H9 (cell line): ENCODE data around the gene SMC1B. TPM values are rescaled to one million over a fixed set of nuclear protein-coding genes. Genes with fewer than 3 reads are reported as not detected.

ENCODE experiments used
- DNase-seq: peaks from one replicate; pipeline ENCODE4 v3.0.0-alpha.2; 2017
- H2AFZ ChIP-seq: one replicate; pipeline ENCODE4 v1.6.1; 2013; ENCODE audit warnings: mild to moderate bottlenecking, low read length, control low read depth, moderate library complexity
- H2AK5ac ChIP-seq: 2 replicates; pipeline ENCODE4 v1.6.1; 2013; ENCODE audit warnings: low read length, control low read depth, mixed read lengths; ENCODE audit not compliant: insufficient read length
- H2BK120ac ChIP-seq: one replicate; pipeline ENCODE4 v1.6.1; 2013; ENCODE audit warnings: low read depth, mild to moderate bottlenecking, low read length, control low read depth, inconsistent platforms; ENCODE audit not compliant: poor library complexity, severe bottlenecking
- H2BK12ac ChIP-seq: 2 replicates; pipeline ENCODE4 v1.6.1; 2013; ENCODE audit warnings: low read length, control low read depth, mixed read lengths, low read depth; ENCODE audit not compliant: insufficient read length
- H2BK15ac ChIP-seq: 2 replicates; pipeline ENCODE4 v1.6.1; 2013; ENCODE audit warnings: low read depth, low read length, control low read depth
- H2BK20ac ChIP-seq: one replicate; pipeline ENCODE4 v1.6.1; 2013; ENCODE audit warnings: low read depth, mild to moderate bottlenecking, low read length, control low read depth, inconsistent platforms; ENCODE audit not compliant: poor library complexity, severe bottlenecking
- H2BK5ac ChIP-seq: 2 replicates; pipeline ENCODE4 v1.6.1; 2013; ENCODE audit warnings: low read length, control low read depth, mixed read lengths; ENCODE audit not compliant: insufficient read length
- H3K14ac ChIP-seq: 2 replicates; pipeline ENCODE4 v1.6.1; 2013; ENCODE audit warnings: low read length, control low read depth; ENCODE audit not compliant: insufficient read depth
- H3K18ac ChIP-seq: 2 replicates; pipeline ENCODE4 v1.6.1; 2013; ENCODE audit warnings: low read depth, mild to moderate bottlenecking, mixed read lengths, low read length, control low read depth; ENCODE audit not compliant: insufficient read length
- H3K23ac ChIP-seq: 2 replicates; pipeline ENCODE4 v1.6.1; 2013; ENCODE audit warnings: low read length, control low read depth, mixed read lengths, low read depth; ENCODE audit not compliant: insufficient read length
- H3K23me2 ChIP-seq: 2 replicates; pipeline ENCODE4 v1.6.1; 2013; ENCODE audit warnings: low read depth, mild to moderate bottlenecking, mixed read lengths, low read length, control low read depth; ENCODE audit not compliant: insufficient read length, poor library complexity, severe bottlenecking
- H3K27ac ChIP-seq: 2 replicates; pipeline ENCODE4 v1.5.1; 2013; ENCODE audit warnings: low read length, control low read depth, mixed read lengths, low read depth; ENCODE audit not compliant: insufficient read length
- H3K27me3 ChIP-seq: 2 replicates; pipeline ENCODE4 v1.6.1; 2013; ENCODE audit warnings: low read length, control low read depth, inconsistent platforms; ENCODE audit not compliant: insufficient read depth
- H3K4ac ChIP-seq: 2 replicates; pipeline ENCODE4 v1.6.1; 2013; ENCODE audit warnings: low read depth, mild to moderate bottlenecking, control low read depth, inconsistent platforms, low read length, moderate library complexity
- H3K4me1 ChIP-seq: 2 replicates; pipeline ENCODE4 v1.6.1; 2013; ENCODE audit warnings: low read length, control low read depth, inconsistent platforms; ENCODE audit not compliant: insufficient read depth
- H3K4me2 ChIP-seq: 2 replicates; pipeline ENCODE4 v1.6.1; 2013; ENCODE audit warnings: low read length, control low read depth, mixed read lengths; ENCODE audit not compliant: insufficient read length, insufficient read depth
- H3K56ac ChIP-seq: 2 replicates; pipeline ENCODE4 v1.6.1; 2013; ENCODE audit warnings: low read depth, mild to moderate bottlenecking, mixed read lengths, low read length, control low read depth; ENCODE audit not compliant: insufficient read length
- H3K79me1 ChIP-seq: 2 replicates; pipeline ENCODE4 v1.6.1; 2013; ENCODE audit warnings: low read depth, mild to moderate bottlenecking, moderate library complexity, low read length, control low read depth, inconsistent platforms; ENCODE audit not compliant: insufficient read depth, poor library complexity, severe bottlenecking
- H3K79me2 ChIP-seq: 2 replicates; pipeline ENCODE4 v1.6.1; 2013; ENCODE audit warnings: low read length, control low read depth, inconsistent platforms; ENCODE audit not compliant: insufficient read depth
- H3K9ac ChIP-seq: 2 replicates; pipeline ENCODE4 v1.6.1; 2013; ENCODE audit warnings: low read length, control low read depth, mixed read lengths; ENCODE audit not compliant: insufficient read length; ENCODE audit errors: extremely low read depth
- H3K9me3 ChIP-seq: one replicate; pipeline ENCODE4 v1.6.1; 2013; ENCODE audit warnings: low read depth, low read length, inconsistent platforms; ENCODE audit not compliant: control insufficient read depth
- H3T11ph ChIP-seq: one replicate; pipeline ENCODE4 v1.6.1; 2013; ENCODE audit warnings: mild to moderate bottlenecking, low read length, control low read depth, inconsistent platforms
- H4K20me1 ChIP-seq: one replicate; pipeline ENCODE4 v1.6.1; 2013; ENCODE audit not compliant: control insufficient read depth, insufficient read length, insufficient read depth
- H4K5ac ChIP-seq: 2 replicates; pipeline ENCODE4 v1.6.1; 2013; ENCODE audit warnings: low read depth, mild to moderate bottlenecking, mixed read lengths, low read length, control low read depth; ENCODE audit not compliant: insufficient read length
- H4K8ac ChIP-seq: replicated peaks from 2 replicates; pipeline ENCODE4 v1.6.1; 2013; ENCODE audit warnings: low read length, control low read depth, mixed read lengths, low read depth; ENCODE audit not compliant: insufficient read length
- H4K91ac ChIP-seq: 2 replicates; pipeline ENCODE4 v1.6.1; 2013; ENCODE audit warnings: low read depth, mild to moderate bottlenecking, moderate library complexity, mixed read lengths, low read length, control low read depth; ENCODE audit not compliant: insufficient read length
- H3K27ac Mint-ChIP-seq, 3 experiments: 2 replicates in 2 of 3; 3 replicates in 1 of 3; pipeline ENCODE4 v1.8.0; 2020 to 2021; ENCODE audit warnings: mixed read lengths in 3 of 3, mild to moderate bottlenecking in 1 of 3, moderate library complexity in 1 of 3
- H3K27me3 Mint-ChIP-seq: 2 replicates; pipeline ENCODE4 v1.8.0; 2021; ENCODE audit warnings: low read depth, mild to moderate bottlenecking, moderate library complexity, mixed read lengths
- H3K36me3 Mint-ChIP-seq, 3 experiments: 2 replicates in 2 of 3; 3 replicates in 1 of 3; pipeline ENCODE4 v1.8.0; 2020 to 2021; ENCODE audit warnings: low read depth in 3 of 3, mixed read lengths in 3 of 3; ENCODE audit not compliant: insufficient read depth in 1 of 3
- H3K4me1 Mint-ChIP-seq, 2 experiments: 2 replicates each; pipeline ENCODE4 v1.8.0; 2020; ENCODE audit warnings: mixed read lengths in 2 of 2
- H3K4me3 Mint-ChIP-seq, 2 experiments: 2 replicates in 1 of 2; 3 replicates in 1 of 2; pipeline ENCODE4 v1.8.0; 2020 to 2021; ENCODE audit warnings: mild to moderate bottlenecking in 2 of 2, mixed read lengths in 2 of 2, moderate library complexity in 1 of 2
- H3K9me3 Mint-ChIP-seq, 2 experiments: 2 replicates in 1 of 2; 3 replicates in 1 of 2; pipeline ENCODE4 v1.8.0; 2020; ENCODE audit warnings: mild to moderate bottlenecking in 2 of 2, mixed read lengths in 2 of 2, moderate library complexity in 1 of 2
- WGBS: extraction: QIAGEN DNeasy Blood & Tissue Kit; methylation state at CpG from one replicate; pipeline ENCODE4 v1.1.7; 2013; ENCODE audit warnings: missing lambda C conversion rate, low lambda C conversion rate, mixed read lengths; ENCODE audit not compliant: insufficient read length; ENCODE audit errors: extremely low coverage; 5-methylcytosine and 5-hydroxymethylcytosine counted together
- total RNA-seq: library from RNA; stranded (reverse); gene quantifications from 2 replicates; pipeline ENCODE4 v1.2.1, GENCODE V29; 2021
- TF ChIP-seq, protein P1 (sequence below): fragments of 200-600 bp; sonication (generic); conservative IDR thresholded peaks from 3 replicates; pipeline ENCODE4 v1.8.0; 2021; ENCODE audit warnings: antibody characterized with exemption, mild to moderate bottlenecking

SMC1B gene
- total RNA-seq, 1 experiment from 2014 or later, result not detected

GRCh38 chr22:45421349-45422055 is 8.1 kb upstream of the SMC1B start:
- H4K8ac ChIP-seq, result no peak overlapping the region
- H3K9me3 Mint-ChIP-seq, result peaks cover 0 to 5% of the 10 kb centered on the region in 2 experiments; a peak in 3 of 5 replicates

More at GRCh38 chr22:45421349-45422055, 8.1 kb upstream of the SMC1B start:
- peaks cover 8% of the 10 kb centered on the region for H3K27me3 Mint-ChIP-seq
- Histone ChIP-seq H2BK15ac (no peak overlapping the region), H3K18ac (no peak overlapping the region), H4K5ac (no peak overlapping the region), H3K4me2 (no peak overlapping the region), H3K56ac (no peak overlapping the region), H3K23ac (no peak overlapping the region), H2BK12ac (no peak overlapping the region), H3K4ac (no peak overlapping the region), H3K79me2 (no peaks in the 10 kb centered on the region), H3K4me1 (no peaks in the 10 kb centered on the region), H4K20me1 (no peaks in the 10 kb centered on the region), H2BK120ac (no peak overlapping the region), H3K23me2 (no peaks in the 10 kb centered on the region), H2AK5ac (no peak overlapping the region), H3K9me3 (no peaks in the 10 kb centered on the region), H3K27me3 (no peaks in the 10 kb centered on the region), H3T11ph (no peak overlapping the region), H3K79me1 (no peaks in the 10 kb centered on the region), H2BK20ac (no peak overlapping the region), H2BK5ac (no peak overlapping the region), H4K91ac (no peak overlapping the region), H3K27ac (no peak overlapping the region), H3K14ac (no peak overlapping the region), H3K9ac (no peak overlapping the region), H2AFZ (no peak overlapping the region)
- no CpG with 5 or more reads among the region's 2 CpGs for WGBS
- H3K4me3 Mint-ChIP-seq, result no peak overlapping the region
- no peak for DNase-seq
- H3K4me1 Mint-ChIP-seq, result peaks cover 3 to 9% of the 10 kb centered on the region in 2 experiments; a peak in 3 of 4 replicates
- H3K36me3 Mint-ChIP-seq, result peaks cover 7 to 23% (median 16%) of the 10 kb centered on the region in 3 experiments; a peak in 6 of 7 replicates
- TF ChIP-seq, protein P1, sequence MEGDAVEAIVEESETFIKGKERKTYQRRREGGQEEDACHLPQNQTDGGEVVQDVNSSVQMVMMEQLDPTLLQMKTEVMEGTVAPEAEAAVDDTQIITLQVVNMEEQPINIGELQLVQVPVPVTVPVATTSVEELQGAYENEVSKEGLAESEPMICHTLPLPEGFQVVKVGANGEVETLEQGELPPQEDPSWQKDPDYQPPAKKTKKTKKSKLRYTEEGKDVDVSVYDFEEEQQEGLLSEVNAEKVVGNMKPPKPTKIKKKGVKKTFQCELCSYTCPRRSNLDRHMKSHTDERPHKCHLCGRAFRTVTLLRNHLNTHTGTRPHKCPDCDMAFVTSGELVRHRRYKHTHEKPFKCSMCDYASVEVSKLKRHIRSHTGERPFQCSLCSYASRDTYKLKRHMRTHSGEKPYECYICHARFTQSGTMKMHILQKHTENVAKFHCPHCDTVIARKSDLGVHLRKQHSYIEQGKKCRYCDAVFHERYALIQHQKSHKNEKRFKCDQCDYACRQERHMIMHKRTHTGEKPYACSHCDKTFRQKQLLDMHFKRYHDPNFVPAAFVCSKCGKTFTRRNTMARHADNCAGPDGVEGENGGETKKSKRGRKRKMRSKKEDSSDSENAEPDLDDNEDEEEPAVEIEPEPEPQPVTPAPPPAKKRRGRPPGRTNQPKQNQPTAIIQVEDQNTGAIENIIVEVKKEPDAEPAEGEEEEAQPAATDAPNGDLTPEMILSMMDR, result no peak
- no peak overlapping the region for H3K27ac Mint-ChIP-seq
